Gastroesophageal sphincter (tissue), 4 donors: ENCODE measurements around the gene PROSER1. TPM values are rescaled to one million over a fixed set of nuclear protein-coding genes. Genes with fewer than 3 reads are reported as not detected.
"Not testable (repeated sequence)": the region's sequence is repeated elsewhere in the genome, so short reads cannot be mapped to it uniquely, and the experiment has no call there.

Source experiments
- ATAC-seq: fragments of 150-250 bp; one replicate; pipeline ENCODE4 v1.9.1; 2016; ENCODE audit warnings: mild to moderate bottlenecking, moderate library complexity
- H3K27ac ChIP-seq, 4 donors: fragments of 200-600 bp; sonication (generic) in 3 of 4; 1 replicate in 3 of 4; 2 replicates in 1 of 4; pipeline ENCODE4 v1.5.1; 2016 to 2019
- H3K27me3 ChIP-seq: fragments of 200-600 bp; sonication (generic); one replicate; pipeline ENCODE4 v1.5.1; 2019
- H3K36me3 ChIP-seq, 2 donors: fragments of 200-600 bp; sonication (generic); one replicate each; pipeline ENCODE4 v1.5.1; 2019; ENCODE audit warnings: control low read depth in 1 of 2
- H3K4me1 ChIP-seq, 3 donors: fragments of 200-600 bp; sonication (generic); 1 replicate in 2 of 3; 2 replicates in 1 of 3; pipeline ENCODE4 v1.5.1; 2016 to 2019; ENCODE audit warnings: control low read depth in 2 of 3
- H3K4me3 ChIP-seq, 2 donors: fragments of 200-600 bp; sonication (generic); one replicate each; pipeline ENCODE4 v1.5.1; 2019; ENCODE audit warnings: mild to moderate bottlenecking in 1 of 2, moderate library complexity in 1 of 2
- H3K9me3 ChIP-seq, 3 donors: fragments of 200-600 bp; sonication (generic); one replicate each; pipeline ENCODE4 v1.5.1; 2017 to 2019; ENCODE audit warnings: control low read depth in 2 of 3
- EP300 ChIP-seq: sonication (generic); formaldehyde crosslinking; IDR thresholded peaks from one replicate; pipeline ENCODE4 v1.6.1; 2017; ENCODE audit warnings: antibody characterized with exemption, mild to moderate bottlenecking
- POLR2A ChIP-seq, 2 donors: fragments of 450-650 bp; IDR thresholded peaks; one replicate each; pipeline ENCODE4 v1.6.1; 2017; ENCODE audit warnings: antibody characterized with exemption in 2 of 2, mild to moderate bottlenecking in 2 of 2, moderate library complexity in 1 of 2
- POLR2AphosphoS5 ChIP-seq: sonication (generic); formaldehyde crosslinking; IDR thresholded peaks from one replicate; pipeline ENCODE4 v1.6.1; 2017; ENCODE audit warnings: antibody characterized with exemption
- WGBS, 2 donors: methylation state at CpG; one replicate each; pipeline ENCODE4 v1.1.5; 2018; ENCODE audit warnings: low coverage in 1 of 2; 5-methylcytosine and 5-hydroxymethylcytosine counted together
- total RNA-seq, 4 donors: library from RNA; depleted of rRNA; stranded (reverse); fragments of >200 nt; gene quantifications; one replicate each; pipeline ENCODE4 v1.1.0, GENCODE V29; 2016
- TF ChIP-seq, protein P1 (sequence below), 4 experiments: fragments of 200-600 bp in 2 of 4; fragments of 450-650 bp in 2 of 4; sonication (generic) in 1 of 4; IDR thresholded peaks; one replicate each; pipeline ENCODE4 v1.5.1; 2017 to 2019; ENCODE audit warnings: antibody characterized with exemption in 4 of 4, mild to moderate bottlenecking in 2 of 4, moderate library complexity in 2 of 4

Gene PROSER1
- total RNA-seq, 4 donors from 2014 or later = 8.0 to 18.8 (median 13.3) TPM

DNA sequence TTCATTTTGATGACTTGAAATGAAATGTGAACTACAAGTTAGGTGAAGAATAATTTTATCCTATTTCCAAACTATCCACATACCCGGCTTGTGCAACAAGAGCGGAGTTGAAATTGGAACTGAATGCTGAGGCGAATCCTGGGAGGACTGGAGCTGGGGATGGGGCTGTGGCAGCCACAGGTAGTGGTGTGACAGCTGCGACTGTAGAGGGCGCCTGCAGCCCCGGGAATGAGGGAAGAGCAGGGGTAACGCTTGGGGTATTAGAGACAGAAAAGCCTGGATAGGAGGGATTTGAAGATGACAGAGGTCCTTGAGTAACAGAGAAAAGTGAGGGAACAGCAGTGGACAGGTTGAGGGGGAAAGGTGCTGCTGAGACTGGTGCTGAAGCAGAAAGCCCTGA lies 25.3 kb downstream of the PROSER1 start:
- WGBS, 2 donors = 65 to 70% methylated on average over 7 of the region's 7 CpGs
- H3K9me3 ChIP-seq = no peaks in the 10 kb centered on the region
- no peak for TF ChIP-seq EP300
- TF ChIP-seq POLR2A (IDR thresholded peaks at IDR 0.05) = no peak
- TF ChIP-seq, protein P1, sequence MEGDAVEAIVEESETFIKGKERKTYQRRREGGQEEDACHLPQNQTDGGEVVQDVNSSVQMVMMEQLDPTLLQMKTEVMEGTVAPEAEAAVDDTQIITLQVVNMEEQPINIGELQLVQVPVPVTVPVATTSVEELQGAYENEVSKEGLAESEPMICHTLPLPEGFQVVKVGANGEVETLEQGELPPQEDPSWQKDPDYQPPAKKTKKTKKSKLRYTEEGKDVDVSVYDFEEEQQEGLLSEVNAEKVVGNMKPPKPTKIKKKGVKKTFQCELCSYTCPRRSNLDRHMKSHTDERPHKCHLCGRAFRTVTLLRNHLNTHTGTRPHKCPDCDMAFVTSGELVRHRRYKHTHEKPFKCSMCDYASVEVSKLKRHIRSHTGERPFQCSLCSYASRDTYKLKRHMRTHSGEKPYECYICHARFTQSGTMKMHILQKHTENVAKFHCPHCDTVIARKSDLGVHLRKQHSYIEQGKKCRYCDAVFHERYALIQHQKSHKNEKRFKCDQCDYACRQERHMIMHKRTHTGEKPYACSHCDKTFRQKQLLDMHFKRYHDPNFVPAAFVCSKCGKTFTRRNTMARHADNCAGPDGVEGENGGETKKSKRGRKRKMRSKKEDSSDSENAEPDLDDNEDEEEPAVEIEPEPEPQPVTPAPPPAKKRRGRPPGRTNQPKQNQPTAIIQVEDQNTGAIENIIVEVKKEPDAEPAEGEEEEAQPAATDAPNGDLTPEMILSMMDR (IDR thresholded peaks at IDR 0.05) = no peak
- no peak for TF ChIP-seq POLR2AphosphoS5
- no peak overlapping the region for H3K4me3 ChIP-seq
- no peaks in the 10 kb centered on the region for H3K4me1 ChIP-seq
- ATAC-seq = no peak
- peaks cover 0 to 93% of the 10 kb centered on the region in 2 donors for H3K36me3 ChIP-seq
- no peak overlapping the region for H3K27ac ChIP-seq
- no peaks in the 10 kb centered on the region for H3K27me3 ChIP-seq

DNA sequence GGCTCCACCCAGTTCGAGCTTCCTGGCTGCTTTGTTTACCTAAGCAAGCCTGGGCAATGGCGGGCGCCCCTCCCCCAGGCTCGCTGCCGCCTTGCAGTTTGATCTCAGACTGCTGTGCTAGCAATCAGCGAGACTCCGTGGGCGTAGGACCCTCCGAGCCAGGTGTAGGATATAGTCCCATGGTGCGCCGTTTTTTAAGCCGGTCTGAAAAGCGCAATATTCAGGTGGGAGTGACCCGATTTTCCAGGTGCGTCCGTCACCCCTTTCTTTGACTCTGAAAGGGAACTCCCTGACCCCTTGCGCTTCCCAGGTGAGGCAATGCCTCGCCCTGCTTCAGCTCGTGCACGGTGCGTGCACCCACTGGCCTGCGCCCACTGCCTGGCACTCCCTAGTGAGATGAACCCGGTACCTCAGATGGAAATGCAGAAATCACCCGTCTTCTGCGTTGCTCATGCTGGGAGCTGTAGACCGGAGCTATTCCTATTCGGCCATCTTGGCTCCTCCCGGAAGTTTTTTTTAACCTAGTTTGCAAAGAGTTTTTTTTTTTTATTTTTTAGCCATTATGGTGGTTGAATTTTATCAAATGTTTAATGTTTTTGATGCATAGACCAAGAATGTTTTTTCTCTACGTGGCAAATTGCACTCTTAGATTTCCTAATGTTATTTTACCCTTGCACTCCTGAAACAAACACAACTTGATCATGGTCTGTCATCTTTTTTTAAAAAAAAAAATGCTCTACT lies 31.3 kb downstream of the PROSER1 start:
- H3K27me3 ChIP-seq, ATAC-seq, H3K27ac ChIP-seq, H3K9me3 ChIP-seq, H3K4me3 ChIP-seq, H3K4me1 ChIP-seq: not testable (repeated sequence)
- WGBS, 2 donors = 86 to 95% methylated on average over 6 to 13 of the region's 29 CpGs
- H3K36me3 ChIP-seq = peaks cover 0 to 33% of the 10 kb centered on the region in 2 donors

DNA sequence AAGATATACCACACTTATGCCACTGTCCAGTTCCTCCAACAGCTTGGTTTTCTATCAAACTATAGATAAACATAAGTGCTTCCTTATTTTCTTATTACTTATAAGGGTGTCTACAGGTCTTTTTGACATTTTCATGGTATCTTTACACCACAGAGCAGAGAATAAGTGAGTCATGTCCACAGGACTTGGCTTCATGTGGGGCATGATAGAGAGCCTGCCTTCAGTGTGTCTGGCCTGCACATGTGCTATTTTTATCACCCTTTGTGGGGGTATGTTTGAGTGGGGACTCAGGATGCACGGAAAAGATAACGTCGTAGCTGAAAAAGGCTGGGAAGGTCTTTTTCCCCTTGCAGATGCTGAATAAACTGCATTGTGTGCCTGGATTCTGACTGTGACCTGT lies 39.1 kb downstream of the PROSER1 start:
- Histone ChIP-seq H3K9me3 (no peaks in the 10 kb centered on the region), H3K27ac (no peak overlapping the region), H3K4me1 (no peaks in the 10 kb centered on the region), H3K36me3 (no peaks in the 10 kb centered on the region), H3K27me3 (no peaks in the 10 kb centered on the region), H3K4me3 (no peak overlapping the region)
- TF ChIP-seq POLR2A (IDR thresholded peaks at IDR 0.05) (no peak), POLR2AphosphoS5 (no peak), EP300 (no peak)
- TF ChIP-seq, protein P1 (IDR thresholded peaks at IDR 0.05) = no peak
- ATAC-seq = no peak
- whole genome bisulfite sequencing, 2 donors = 90% methylated on average over 3 of the region's 3 CpGs; no CpG with 5 or more reads in 1 of the 2 donors

DNA sequence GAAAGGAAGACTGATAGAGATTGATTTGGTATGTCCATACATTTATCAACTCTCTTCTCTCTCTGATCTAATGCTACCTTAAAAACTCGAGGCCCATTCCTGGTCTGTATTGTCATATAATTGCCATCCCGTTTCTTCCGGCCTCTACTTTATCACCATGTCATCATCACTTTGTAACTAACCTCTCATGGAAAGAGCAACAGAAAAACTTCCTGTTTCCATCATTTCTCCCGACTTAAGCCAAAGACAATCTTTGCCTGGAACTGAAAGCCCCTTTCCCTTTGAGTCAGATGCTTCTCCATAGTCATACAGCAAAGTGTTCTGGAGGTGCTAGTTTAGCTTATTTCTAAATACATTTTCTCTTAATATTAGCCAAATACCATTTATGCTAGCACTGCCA lies 44.5 kb downstream of the PROSER1 start:
- H3K4me1 ChIP-seq = no peaks in the 10 kb centered on the region
- H3K4me3 ChIP-seq = no peak overlapping the region
- H3K36me3 ChIP-seq = no peaks in the 10 kb centered on the region
- no peak overlapping the region for H3K27ac ChIP-seq
- TF ChIP-seq POLR2AphosphoS5 = no peak
- TF ChIP-seq EP300 = no peak
- TF ChIP-seq, protein P1 (IDR thresholded peaks at IDR 0.05) = no peak
- TF ChIP-seq POLR2A (IDR thresholded peaks at IDR 0.05) = no peak
- ATAC-seq = no peak
- H3K9me3 ChIP-seq = no peaks in the 10 kb centered on the region
- 49 to 73% methylated on average over 4 of the region's 4 CpGs for WGBS, 2 donors
- no peaks in the 10 kb centered on the region for H3K27me3 ChIP-seq

DNA sequence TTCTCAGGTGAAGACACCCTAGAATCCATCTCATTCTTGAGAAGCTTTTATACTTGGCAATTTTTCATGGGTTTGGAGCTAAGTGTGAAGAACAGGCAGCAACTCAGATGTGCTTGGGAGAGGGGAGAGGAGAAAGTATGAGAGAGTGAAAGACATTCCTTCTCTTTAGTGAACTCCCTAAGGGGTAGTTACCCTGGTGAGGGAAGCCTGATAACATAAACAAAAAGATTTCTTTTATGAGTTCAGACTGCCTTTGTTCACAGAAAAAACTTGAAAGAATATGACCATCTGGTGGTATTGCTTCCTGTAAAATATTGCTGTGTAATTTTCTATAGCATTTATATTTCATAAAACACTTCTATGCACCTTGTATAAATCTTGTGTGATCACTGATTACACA lies 47.2 kb downstream of the PROSER1 start, which contains the start of gene STOML3:
Gene STOML3 (minus strand): TSS at position 139 of the 400 bp plus-strand sequence. CDS start 110 bp downstream, at position 29.
- Histone ChIP-seq H3K4me1 (no peaks in the 10 kb centered on the region), H3K27me3 (no peaks in the 10 kb centered on the region), H3K36me3 (no peaks in the 10 kb centered on the region), H3K4me3 (no peak within 1 kb of the TSS), H3K9me3 (no peaks in the 10 kb centered on the region), H3K27ac (no peak within 1 kb of the TSS)
- TF ChIP-seq POLR2A (IDR thresholded peaks at IDR 0.05) = no peak
- TF ChIP-seq, protein P1 (IDR thresholded peaks at IDR 0.05) = no peak
- TF ChIP-seq EP300 = no peak
- TF ChIP-seq POLR2AphosphoS5 = no peak
- ATAC-seq = no peak
